ENCODE measurements around the gene TIGD2.
A peak's percentile ranks its signal among the peaks of the same experiment; 100 is the strongest.
"Not testable (repeated sequence)": the region's sequence is repeated elsewhere in the genome, so short reads cannot be mapped to it uniquely, and the experiment has no call there.

The TIGD2 gene

DNA sequence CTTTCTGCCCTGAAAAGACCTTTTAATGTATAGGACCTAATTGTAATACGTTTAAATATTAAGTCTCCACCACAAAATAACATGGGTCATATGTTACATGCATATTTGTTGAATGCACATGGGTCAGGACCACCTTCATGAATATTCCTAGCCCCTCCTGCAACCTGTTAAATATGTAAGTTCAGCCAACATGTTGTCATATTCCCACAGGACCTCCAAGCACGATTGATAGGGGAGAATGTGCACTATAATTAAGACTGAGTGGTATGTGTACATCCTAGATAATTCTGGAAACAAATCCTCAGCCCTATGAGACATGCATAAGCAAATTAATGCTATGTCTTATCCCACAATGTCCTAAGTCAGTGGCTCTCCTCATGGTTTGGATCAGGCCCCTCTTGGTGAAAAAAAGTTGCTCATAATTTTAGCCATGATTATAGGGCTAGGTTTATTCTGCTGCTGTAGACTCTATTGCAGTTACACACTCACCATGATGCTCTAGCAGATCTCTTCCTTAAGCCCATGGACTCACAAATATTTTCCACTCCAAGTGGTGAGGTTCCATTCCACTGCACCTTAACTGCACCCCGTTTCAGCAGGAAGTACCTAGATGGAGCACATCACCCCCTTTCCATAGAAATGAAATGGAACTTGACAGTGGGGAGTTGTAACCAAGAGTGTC is 10.2 kb downstream of the TIGD2 start:
- DNase-seq: no peak

DNA sequence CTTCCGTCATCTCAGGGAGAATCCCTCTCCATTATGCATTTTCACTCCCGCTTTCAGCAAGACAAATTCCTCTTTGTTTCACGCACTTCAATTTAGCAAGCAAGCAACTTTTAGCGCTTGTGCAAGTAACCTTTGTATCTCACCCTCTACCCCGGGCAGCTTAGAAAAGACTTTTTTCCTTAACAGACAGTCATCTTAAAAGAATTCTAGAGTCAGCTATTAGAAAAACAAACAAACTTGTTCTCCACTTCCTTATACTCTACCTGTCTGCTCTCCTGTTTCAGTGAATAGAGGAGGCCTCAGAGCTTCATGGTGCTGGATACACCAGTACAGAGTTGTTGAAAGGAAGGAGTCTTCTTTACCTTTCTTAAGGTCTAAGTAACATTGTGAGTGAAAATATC is 12.1 kb downstream of the TIGD2 start:
- no peak for DNase-seq

DNA sequence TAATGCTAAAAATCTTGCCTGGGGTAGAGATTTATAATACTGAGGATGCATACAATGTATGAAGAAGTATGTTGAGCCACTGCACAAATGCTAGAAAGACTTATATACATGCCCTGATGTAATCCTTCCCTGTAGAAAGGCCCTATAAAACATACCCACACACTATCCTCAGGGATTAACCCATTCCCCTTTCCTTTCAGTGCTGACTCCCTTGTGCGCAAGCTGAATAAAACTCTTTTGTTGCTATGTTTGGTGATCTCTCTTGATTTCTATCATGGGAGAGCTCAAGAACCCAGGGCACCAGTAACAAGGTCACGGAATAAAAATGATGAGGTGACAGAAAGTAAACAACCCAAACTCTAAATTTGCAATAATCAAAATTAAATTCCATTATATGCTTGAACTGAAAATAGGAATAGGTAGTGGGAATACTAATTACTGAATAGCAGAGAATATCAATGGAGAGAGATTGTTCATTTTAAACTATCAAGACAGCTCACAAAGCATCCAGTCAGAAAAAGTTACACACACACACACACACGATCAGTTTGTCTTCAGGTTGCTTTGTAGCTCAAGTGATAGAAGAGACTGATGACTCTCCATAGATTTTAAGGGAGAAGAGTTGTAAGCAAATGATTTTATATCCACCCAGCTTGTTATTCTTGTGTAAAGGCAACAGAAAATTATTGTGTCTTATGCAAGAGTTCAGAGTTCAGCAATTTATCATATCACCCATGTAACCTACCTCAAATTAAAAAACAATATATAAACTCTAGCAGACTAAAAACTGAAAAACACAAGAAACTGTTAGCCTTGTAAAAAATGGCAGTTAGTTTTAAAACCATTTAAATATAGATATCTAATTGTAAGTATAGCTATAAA is 14.8 kb downstream of the TIGD2 start:
- no peak for DNase-seq

GRCh38 chr4:89129080-89129640 is 17.8 kb downstream of the TIGD2 start:
- DNase-seq: no peak

DNA sequence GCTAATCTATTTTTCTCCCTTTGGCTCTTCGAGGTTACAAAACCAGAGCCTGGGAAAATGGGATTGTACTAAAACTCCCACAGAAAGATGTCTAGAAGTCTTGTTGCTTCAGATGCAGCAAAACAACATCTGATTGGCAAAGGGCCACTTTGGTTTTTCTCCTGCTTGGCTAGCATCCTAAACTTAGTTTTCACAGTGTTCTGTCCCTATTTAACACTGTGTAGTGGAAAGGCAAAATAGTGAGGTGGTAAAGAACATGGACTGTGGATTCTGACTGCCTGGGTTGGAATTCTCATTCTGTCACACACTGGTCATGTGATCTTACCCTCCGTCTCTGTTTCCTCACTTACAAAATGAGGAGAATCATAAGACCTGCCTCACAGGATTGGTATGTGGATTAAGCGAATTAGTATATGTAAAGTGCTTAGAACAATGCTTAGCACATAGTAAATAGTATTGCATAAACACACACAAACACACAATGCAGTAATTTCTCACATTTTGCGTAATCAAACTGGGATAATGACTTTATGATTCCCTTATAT is 23.5 kb downstream of the TIGD2 start:
- no peak for DNase-seq

- DNase-seq: no peak
These were observed 25.2 kb downstream of the TIGD2 start for GRCh38 chr4:89136525-89136924.

GRCh38 chr4:89137231-89137630 is 25.9 kb downstream of the TIGD2 start:
- DNase-seq: no peak

DNA sequence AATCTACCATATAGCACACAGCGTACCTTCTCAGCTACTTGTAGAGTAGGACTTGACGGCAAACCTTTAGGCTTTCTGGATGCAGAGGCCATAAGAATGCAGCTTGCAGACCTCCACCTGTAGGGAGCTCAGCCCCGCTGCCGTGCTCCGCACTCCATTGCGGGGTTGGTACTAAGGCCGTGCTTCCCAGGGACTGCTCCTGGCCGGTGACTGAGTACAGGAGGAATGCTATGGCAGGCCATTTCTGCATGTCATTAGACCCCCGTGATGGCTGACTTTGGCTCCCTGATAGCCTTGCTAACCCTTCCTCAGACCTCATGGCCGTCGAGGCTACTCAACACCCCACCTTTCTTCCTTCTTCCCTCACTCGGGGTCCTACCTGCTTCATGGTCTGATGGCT is 26.4 kb downstream of the TIGD2 start:
- DNase-seq: no peak

DNA sequence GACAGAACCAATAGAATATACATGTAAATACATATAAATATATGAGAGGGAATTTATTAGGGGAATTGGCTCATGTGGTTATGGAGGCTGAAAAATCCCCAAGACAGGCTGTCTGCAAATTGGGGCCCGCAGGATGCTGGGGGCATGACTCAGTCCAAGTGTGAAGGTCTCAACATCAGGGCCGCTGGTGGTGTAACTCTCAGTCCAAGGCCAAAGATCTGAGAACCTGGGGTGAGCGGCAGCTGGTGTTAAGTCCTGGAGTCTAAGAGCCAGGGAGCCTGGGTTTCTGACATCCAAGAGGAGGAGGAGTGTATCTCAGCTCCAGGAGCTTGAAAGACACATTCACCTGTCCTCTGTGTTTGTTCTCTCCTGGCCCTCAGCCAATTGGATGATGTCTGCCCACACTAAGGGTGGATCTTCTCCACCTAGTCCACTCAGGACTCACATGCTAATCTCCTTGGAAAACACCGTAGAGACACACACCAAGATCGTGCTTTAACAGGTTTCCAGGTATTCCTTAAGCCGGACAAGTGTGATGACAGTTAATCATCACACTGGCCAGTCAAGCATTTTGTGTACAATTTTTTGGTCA is 28.9 kb downstream of the TIGD2 start:
- DNase-seq: peak; percentile 18

GRCh38 chr4:89142691-89143669 is 31.6 kb downstream of the TIGD2 start:
- no peak for DNase-seq

DNA sequence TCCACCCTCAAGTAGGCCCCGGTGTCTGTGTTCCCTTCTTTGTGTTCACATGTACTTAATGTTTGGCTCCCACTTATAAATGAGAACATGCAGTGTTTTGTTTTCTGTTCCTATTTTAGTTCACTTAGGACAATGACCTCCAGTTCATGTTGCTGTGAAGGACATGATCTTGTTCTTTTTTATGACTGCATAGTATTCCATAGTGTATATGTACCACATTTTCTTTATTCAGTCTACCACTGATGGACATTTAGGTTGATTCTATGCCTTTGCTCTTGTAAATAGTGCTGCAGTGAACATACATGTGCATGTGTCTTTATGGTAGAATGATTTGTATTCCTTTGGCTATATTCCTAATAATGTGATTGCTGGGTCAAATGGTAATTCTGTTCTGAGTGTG is 33.3 kb downstream of the TIGD2 start:
- DNase-seq: not testable (repeated sequence)

- DNase-seq: no peak
These were observed 34.9 kb downstream of the TIGD2 start for GRCh38 chr4:89146196-89146595.

GRCh38 chr4:89152972-89153371 is 41.6 kb downstream of the TIGD2 start:
- DNase-seq: peak; percentile 4

- DNase-seq: no peak
These were observed 45.0 kb downstream of the TIGD2 start for GRCh38 chr4:89156174-89156914.

GRCh38 chr4:89157488-89158024 is 46.2 kb downstream of the TIGD2 start:
- DNase-seq: no peak

DNA sequence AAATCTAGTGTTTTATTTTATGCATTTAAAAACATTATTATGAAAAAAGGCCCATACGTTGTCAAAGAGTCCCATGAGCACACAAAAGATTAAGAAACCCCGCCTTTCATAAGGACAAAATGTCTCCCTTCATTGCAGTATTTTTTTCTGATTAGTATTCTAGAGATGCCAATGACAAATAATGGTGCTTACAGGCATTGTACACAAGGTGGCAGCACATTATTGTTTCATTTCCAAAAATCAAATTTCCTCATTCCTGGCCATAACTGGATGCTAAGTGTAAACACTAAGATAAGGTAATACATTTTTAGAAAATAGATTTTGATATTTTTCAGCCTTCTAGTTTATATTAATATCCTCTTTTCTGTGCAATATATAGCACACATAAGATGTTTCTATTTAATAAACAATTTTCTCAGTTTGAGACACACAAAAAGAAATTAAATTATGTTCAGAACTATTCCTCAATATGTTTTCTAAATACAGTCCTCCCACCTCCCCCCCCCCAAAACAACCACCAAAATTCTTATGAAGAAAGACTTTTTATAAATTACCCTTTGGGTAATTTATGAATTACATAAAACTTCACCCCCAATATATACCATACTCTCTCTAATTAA is 47.7 kb downstream of the TIGD2 start:
- peak; percentile 17 for DNase-seq

GRCh38 chr4:89160806-89161205 is 49.5 kb downstream of the TIGD2 start:
- DNase-seq: no peak

DNA sequence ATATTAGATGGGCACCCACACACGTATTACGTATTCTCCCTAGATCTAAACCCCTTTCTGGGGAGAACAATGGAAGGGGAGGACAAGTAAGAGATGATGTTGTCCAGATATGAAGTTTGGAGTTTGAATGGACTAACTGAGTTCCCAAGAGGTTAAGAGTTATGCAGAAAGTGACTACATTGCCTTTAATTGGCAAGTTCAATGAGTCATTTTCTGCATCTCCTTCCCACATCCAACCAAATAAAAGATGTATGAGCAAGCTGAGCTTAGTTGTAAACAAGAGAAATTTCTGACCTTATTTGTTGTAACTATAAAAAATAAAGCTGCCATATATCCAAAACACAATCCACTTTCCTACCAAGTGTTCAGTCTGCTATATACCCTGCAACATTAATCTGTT is 50.5 kb downstream of the TIGD2 start:
- DNase-seq: no peak

- DNase-seq: no peak
These were observed 51.2 kb downstream of the TIGD2 start for GRCh38 chr4:89162496-89162895.

DNA sequence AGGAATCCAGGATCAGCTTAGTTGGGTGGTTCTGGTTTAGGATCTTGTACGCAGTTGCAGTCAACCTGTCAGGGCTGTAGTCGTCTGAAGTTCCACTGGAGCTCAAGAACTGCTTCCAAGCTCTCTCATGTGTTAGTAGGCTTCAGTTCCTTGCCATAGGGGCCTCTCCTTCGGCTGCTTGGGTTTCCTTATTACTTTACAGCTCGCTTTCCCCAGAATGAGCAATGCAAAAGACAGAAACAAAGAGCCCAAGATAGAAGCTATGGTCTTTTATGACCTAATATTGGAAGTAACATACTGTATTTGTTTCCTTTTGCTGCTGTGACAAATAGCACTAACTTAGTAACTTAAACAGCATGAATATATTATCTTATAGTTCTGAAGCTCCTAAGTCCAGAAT is 51.7 kb downstream of the TIGD2 start:
- DNase-seq: no peak

DNA sequence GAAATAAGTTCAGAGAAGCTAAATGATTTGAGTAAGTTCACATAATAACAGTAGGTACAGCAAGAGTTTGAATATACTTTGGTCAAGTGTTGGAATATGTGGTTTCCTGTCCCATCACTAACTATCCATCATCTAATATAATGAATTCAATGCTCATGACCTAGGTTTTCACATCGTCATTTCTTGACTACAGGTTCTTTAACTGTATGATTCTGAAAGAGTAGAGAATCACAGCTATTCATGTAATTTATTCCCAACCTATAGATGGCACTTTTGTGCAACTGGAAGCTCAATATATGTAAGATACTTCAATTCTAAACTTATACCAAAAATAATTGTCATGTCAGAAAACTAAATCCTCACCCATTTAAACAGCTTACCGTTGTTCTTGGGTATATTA is 53.1 kb downstream of the TIGD2 start:
- peak; percentile 18 for DNase-seq
